Body of pancreas (tissue), 4 donors: ENCODE measurements around the gene DPY19L1.

Experiments
- POLR2A ChIP-seq, 3 donors: fragments of 450-650 bp; IDR thresholded peaks; one replicate each; pipeline ENCODE4 v1.6.1; 2016; ENCODE audit warnings: antibody characterized with exemption in 3 of 3, mild to moderate bottlenecking in 2 of 3
- TF ChIP-seq, protein P1 (sequence below), 7 experiments: fragments of 450-650 bp in 4 of 7; fragments of 200-600 bp in 3 of 7; sonication (generic) in 3 of 7; IDR thresholded peaks; one replicate each; pipeline ENCODE4 v1.5.1; 2016 to 2019; ENCODE audit warnings: antibody characterized with exemption in 7 of 7

DNA sequence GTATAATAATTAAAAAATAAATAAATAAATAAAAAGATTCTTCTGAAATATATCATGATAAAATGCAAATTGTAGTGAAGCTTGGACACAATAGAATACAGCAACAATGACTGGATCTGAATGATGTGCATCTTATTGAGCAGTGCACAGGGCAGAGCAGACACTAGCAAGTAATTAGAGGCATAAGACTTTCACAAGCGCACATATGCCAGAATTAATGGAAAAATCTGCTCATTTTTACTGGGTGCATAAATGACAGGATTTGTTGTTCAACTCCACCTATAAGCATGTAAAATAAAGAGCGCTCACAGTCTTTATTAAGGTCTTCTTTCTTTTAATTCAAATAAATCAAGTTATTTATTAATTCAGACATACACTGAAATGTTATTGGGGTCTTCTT, 125.0 kb downstream of the DPY19L1 start:
- TF ChIP-seq, protein P1, sequence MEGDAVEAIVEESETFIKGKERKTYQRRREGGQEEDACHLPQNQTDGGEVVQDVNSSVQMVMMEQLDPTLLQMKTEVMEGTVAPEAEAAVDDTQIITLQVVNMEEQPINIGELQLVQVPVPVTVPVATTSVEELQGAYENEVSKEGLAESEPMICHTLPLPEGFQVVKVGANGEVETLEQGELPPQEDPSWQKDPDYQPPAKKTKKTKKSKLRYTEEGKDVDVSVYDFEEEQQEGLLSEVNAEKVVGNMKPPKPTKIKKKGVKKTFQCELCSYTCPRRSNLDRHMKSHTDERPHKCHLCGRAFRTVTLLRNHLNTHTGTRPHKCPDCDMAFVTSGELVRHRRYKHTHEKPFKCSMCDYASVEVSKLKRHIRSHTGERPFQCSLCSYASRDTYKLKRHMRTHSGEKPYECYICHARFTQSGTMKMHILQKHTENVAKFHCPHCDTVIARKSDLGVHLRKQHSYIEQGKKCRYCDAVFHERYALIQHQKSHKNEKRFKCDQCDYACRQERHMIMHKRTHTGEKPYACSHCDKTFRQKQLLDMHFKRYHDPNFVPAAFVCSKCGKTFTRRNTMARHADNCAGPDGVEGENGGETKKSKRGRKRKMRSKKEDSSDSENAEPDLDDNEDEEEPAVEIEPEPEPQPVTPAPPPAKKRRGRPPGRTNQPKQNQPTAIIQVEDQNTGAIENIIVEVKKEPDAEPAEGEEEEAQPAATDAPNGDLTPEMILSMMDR (IDR thresholded peaks at IDR 0.05), result no peak
- TF ChIP-seq POLR2A (IDR thresholded peaks at IDR 0.05), result no peak
